ENCODE results near the gene SLX4IP. TPM values are rescaled to one million over a fixed set of nuclear protein-coding genes. Genes with fewer than 3 reads are reported as not detected.
A peak's percentile ranks its signal among the peaks of the same experiment; 100 is the strongest.

SLX4IP gene
- total RNA-seq, 1 experiment from 2014 or later = 7.4 TPM

- Mint-ChIP-seq H3K4me3 (peak overlapping the region; percentile 48), H3K36me3 (peaks cover 21% of the 10 kb centered on the region), H3K9me3 (peaks cover 19% of the 10 kb centered on the region), H3K27ac (peak overlapping the region; percentile 99), H3K27me3 (ENCODE audit: low read depth) (no peaks in the 10 kb centered on the region), H3K4me1 (peaks cover 81% of the 10 kb centered on the region)
- DNase-seq (ENCODE audit: low spot score) (peak; percentile 58), ATAC-seq (peak; percentile 82)
- CTCF ChIA-PET = interaction anchor here (1.3 to 2.1 kb wide), 3 partner anchors 32 to 86 kb away, joined by 3 to 11 read pairs (median 6); partner anchors contain the start of genes MKKS and SLX4IP
- POLR2A ChIA-PET = interaction anchor here (1.9 kb wide), 1 partner anchor 32 kb away, joined by 9 read pairs; the partner anchor contains the start of gene MKKS
- no peak for TF ChIP-seq MYBL2 (CRISPR knock-in tag; IDR thresholded peaks at IDR 0.05)
- no peak for TF ChIP-seq E2F1 (CRISPR knock-in tag; IDR thresholded peaks at IDR 0.05)
- TF ChIP-seq JUN (CRISPR knock-in tag; IDR thresholded peaks at IDR 0.05) = no peak
- TF ChIP-seq IRF1 (CRISPR knock-in tag; IDR thresholded peaks at IDR 0.05) = no peak
- TF ChIP-seq PRRX2 (CRISPR knock-in tag; IDR thresholded peaks at IDR 0.05) = no peak
- TF ChIP-seq STAT6 (CRISPR knock-in tag; conservative IDR thresholded peaks at IDR 0.05; ENCODE audit: low read depth) = no peak
- TF ChIP-seq SOX15 (CRISPR knock-in tag; IDR thresholded peaks at IDR 0.05) = no peak
- TF ChIP-seq E2F5 (CRISPR knock-in tag; IDR thresholded peaks at IDR 0.05) = no peak
- TF ChIP-seq ZNF425 (CRISPR knock-in tag; conservative IDR thresholded peaks at IDR 0.05) = no peak
- no peak for TF ChIP-seq FOXK1 (CRISPR knock-in tag; IDR thresholded peaks at IDR 0.05)
- TF ChIP-seq SMAD3 (CRISPR knock-in tag; IDR thresholded peaks at IDR 0.05; ENCODE audit: borderline replicate concordance) = no peak
Observed at GRCh38 chr20:10466325-10466724, 31.2 kb downstream of the SLX4IP start.

- Mint-ChIP-seq H3K4me3 (peak overlapping the region; percentile 48), H3K9me3 (peaks cover 19% of the 10 kb centered on the region), H3K36me3 (peaks cover 21% of the 10 kb centered on the region), H3K4me1 (peaks cover 86% of the 10 kb centered on the region), H3K27me3 (ENCODE audit: low read depth) (no peaks in the 10 kb centered on the region), H3K27ac (peak overlapping the region; percentile 99)
- CTCF ChIA-PET = interaction anchor here (1.3 to 2.1 kb wide), 3 partner anchors 32 to 86 kb away, joined by 3 to 11 read pairs (median 6); partner anchors contain the start of genes MKKS and SLX4IP
- POLR2A ChIA-PET = interaction anchor here (1.9 kb wide), 1 partner anchor 33 kb away, joined by 9 read pairs; the partner anchor contains the start of gene MKKS
- ATAC-seq (peak; percentile 43), DNase-seq (ENCODE audit: low spot score) (no peak)
- TF ChIP-seq, protein P1, sequence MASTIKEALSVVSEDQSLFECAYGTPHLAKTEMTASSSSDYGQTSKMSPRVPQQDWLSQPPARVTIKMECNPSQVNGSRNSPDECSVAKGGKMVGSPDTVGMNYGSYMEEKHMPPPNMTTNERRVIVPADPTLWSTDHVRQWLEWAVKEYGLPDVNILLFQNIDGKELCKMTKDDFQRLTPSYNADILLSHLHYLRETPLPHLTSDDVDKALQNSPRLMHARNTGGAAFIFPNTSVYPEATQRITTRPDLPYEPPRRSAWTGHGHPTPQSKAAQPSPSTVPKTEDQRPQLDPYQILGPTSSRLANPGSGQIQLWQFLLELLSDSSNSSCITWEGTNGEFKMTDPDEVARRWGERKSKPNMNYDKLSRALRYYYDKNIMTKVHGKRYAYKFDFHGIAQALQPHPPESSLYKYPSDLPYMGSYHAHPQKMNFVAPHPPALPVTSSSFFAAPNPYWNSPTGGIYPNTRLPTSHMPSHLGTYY (CRISPR knock-in tag; IDR thresholded peaks at IDR 0.05) = no peak
- TF ChIP-seq, protein P2, sequence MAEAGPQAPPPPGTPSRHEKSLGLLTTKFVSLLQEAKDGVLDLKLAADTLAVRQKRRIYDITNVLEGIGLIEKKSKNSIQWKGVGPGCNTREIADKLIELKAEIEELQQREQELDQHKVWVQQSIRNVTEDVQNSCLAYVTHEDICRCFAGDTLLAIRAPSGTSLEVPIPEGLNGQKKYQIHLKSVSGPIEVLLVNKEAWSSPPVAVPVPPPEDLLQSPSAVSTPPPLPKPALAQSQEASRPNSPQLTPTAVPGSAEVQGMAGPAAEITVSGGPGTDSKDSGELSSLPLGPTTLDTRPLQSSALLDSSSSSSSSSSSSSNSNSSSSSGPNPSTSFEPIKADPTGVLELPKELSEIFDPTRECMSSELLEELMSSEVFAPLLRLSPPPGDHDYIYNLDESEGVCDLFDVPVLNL (CRISPR knock-in tag; IDR thresholded peaks at IDR 0.05; ENCODE audit: borderline replicate concordance, low read depth) = no peak
- TF ChIP-seq AR (CRISPR knock-in tag; IDR thresholded peaks at IDR 0.05) (no peak), RORB (CRISPR knock-in tag; IDR thresholded peaks at IDR 0.05) (no peak), NFYB (CRISPR knock-in tag; conservative IDR thresholded peaks at IDR 0.05; ENCODE audit: low read depth) (no peak), GRHL2 (CRISPR knock-in tag; IDR thresholded peaks at IDR 0.05; ENCODE audit: insufficient replicate concordance, severe bottlenecking) (no peak)
- TF ChIP-seq, protein P3, sequence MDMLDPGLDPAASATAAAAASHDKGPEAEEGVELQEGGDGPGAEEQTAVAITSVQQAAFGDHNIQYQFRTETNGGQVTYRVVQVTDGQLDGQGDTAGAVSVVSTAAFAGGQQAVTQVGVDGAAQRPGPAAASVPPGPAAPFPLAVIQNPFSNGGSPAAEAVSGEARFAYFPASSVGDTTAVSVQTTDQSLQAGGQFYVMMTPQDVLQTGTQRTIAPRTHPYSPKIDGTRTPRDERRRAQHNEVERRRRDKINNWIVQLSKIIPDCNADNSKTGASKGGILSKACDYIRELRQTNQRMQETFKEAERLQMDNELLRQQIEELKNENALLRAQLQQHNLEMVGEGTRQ (CRISPR knock-in tag; IDR thresholded peaks at IDR 0.05) = no peak
Observed at GRCh38 chr20:10466855-10467254, 31.8 kb downstream of the SLX4IP start.

Measured in WTC11 (cell line).